HG03064 (cell line): ENCODE measurements around the gene SPATA19.
"Not testable (repeated sequence)": the region's sequence is repeated elsewhere in the genome, so short reads cannot be mapped to it uniquely, and the experiment has no call there.

Experiments used
- ATAC-seq: cut with Tn5 transposase; IDR thresholded peaks from one replicate; pipeline ENCODE4 v1.9.1; 2021; ENCODE audit warnings: low read depth; ENCODE audit not compliant: unreplicated experiment

SPATA19 gene

GRCh38 chr11:133845413-133845812 lies at the start of gene SPATA19:
Gene SPATA19, minus strand, starts transcription at chr11:133845513. Its CDS starts 67 bp downstream, at chr11:133845446.
- ATAC-seq, result no peak

GRCh38 chr11:133895061-133895479 lies 49.8 kb upstream of the SPATA19 start:
- no peak for ATAC-seq

GRCh38 chr11:133893381-133893780 lies 48.1 kb upstream of the SPATA19 start:
- no peak for ATAC-seq

- no peak for ATAC-seq
These were observed 47.5 kb upstream of the SPATA19 start for GRCh38 chr11:133892584-133893380.

GRCh38 chr11:133892126-133892525 lies 46.8 kb upstream of the SPATA19 start:
- no peak for ATAC-seq

GRCh38 chr11:133889893-133890292 lies 44.6 kb upstream of the SPATA19 start:
- ATAC-seq, result no peak

GRCh38 chr11:133889188-133889587 lies 43.9 kb upstream of the SPATA19 start:
- no peak for ATAC-seq

- ATAC-seq, result no peak
These were observed 42.5 kb upstream of the SPATA19 start for GRCh38 chr11:133887692-133888332.

GRCh38 chr11:133886029-133886428 lies 40.7 kb upstream of the SPATA19 start:
- no peak for ATAC-seq

GRCh38 chr11:133872160-133872559 lies 26.8 kb upstream of the SPATA19 start:
- ATAC-seq, result no peak

- no peak for ATAC-seq
These were observed 22.1 kb upstream of the SPATA19 start for GRCh38 chr11:133867456-133867855.

GRCh38 chr11:133865466-133865865 lies 20.2 kb upstream of the SPATA19 start:
- no peak for ATAC-seq

GRCh38 chr11:133864756-133865155 lies 19.4 kb upstream of the SPATA19 start:
- no peak for ATAC-seq

GRCh38 chr11:133860151-133860550 lies 14.8 kb upstream of the SPATA19 start:
- ATAC-seq, result no peak

- ATAC-seq, result not testable (repeated sequence)
These were observed 9.1 kb upstream of the SPATA19 start for GRCh38 chr11:133854330-133854960.

- ATAC-seq, result no peak
These were observed 1.1 kb downstream of the SPATA19 start for GRCh38 chr11:133844217-133844616.

GRCh38 chr11:133843454-133843987 lies 1.8 kb downstream of the SPATA19 start:
- ATAC-seq, result no peak

- ATAC-seq, result no peak
These were observed 2.6 kb downstream of the SPATA19 start for GRCh38 chr11:133842730-133843129.

- no peak for ATAC-seq
These were observed 3.3 kb downstream of the SPATA19 start for GRCh38 chr11:133842053-133842452.

- ATAC-seq, result no peak
These were observed 3.9 kb downstream of the SPATA19 start for GRCh38 chr11:133841279-133842043.
